Endodermal cell (in vitro differentiated cells): Measurements from ENCODE around the gene TRIM60. TPM values are rescaled to one million over a fixed set of nuclear protein-coding genes. Genes with fewer than 3 reads are reported as not detected.
"Not testable (repeated sequence)": the region's sequence is repeated elsewhere in the genome, so short reads cannot be mapped to it uniquely, and the experiment has no call there.

Source experiments
- DNase-seq: peaks from one replicate; pipeline ENCODE4 v3.0.0-alpha.2; 2017
- H3K27ac ChIP-seq: 2 replicates; pipeline ENCODE4 v1.5.1; 2013; ENCODE audit warnings: mild to moderate bottlenecking, low read depth, low read length, moderate library complexity
- H3K27me3 ChIP-seq: 2 replicates; pipeline ENCODE4 v1.6.1; 2013; ENCODE audit warnings: mild to moderate bottlenecking, low read length, moderate library complexity; ENCODE audit not compliant: insufficient read depth, control insufficient read depth, poor library complexity, severe bottlenecking
- H3K36me3 ChIP-seq: 2 replicates; pipeline ENCODE4 v1.7.0; 2013; ENCODE audit warnings: mild to moderate bottlenecking, low read length, moderate library complexity; ENCODE audit not compliant: control insufficient read depth, insufficient read depth
- H3K4me1 ChIP-seq: one replicate; pipeline ENCODE4 v1.7.0; 2013; ENCODE audit warnings: low read length; ENCODE audit not compliant: control insufficient read depth, insufficient read depth
- H3K4me3 ChIP-seq: 2 replicates; pipeline ENCODE4 v1.5.1; 2013; ENCODE audit warnings: mild to moderate bottlenecking, low read length, moderate library complexity
- H3K9ac ChIP-seq: 2 replicates; pipeline ENCODE4 v1.6.1; 2013; ENCODE audit warnings: mild to moderate bottlenecking, low read length, moderate library complexity; ENCODE audit not compliant: poor library complexity, severe bottlenecking; ENCODE audit errors: extremely low read depth
- H3K9me3 ChIP-seq: 2 replicates; pipeline ENCODE4 v1.6.1; 2013; ENCODE audit warnings: mild to moderate bottlenecking, low read length, moderate library complexity; ENCODE audit not compliant: control insufficient read depth
- H3K27ac Mint-ChIP-seq: 2 replicates; pipeline ENCODE4 v1.8.0; 2020; ENCODE audit warnings: mixed read lengths
- H3K27me3 Mint-ChIP-seq: 2 replicates; pipeline ENCODE4 v1.8.0; 2021; ENCODE audit warnings: mild to moderate bottlenecking, mixed read lengths; ENCODE audit not compliant: insufficient read depth
- H3K36me3 Mint-ChIP-seq: 2 replicates; pipeline ENCODE4 v1.8.0; 2020; ENCODE audit warnings: low read depth, mixed read lengths
- H3K4me1 Mint-ChIP-seq: 2 replicates; pipeline ENCODE4 v1.8.0; 2020; ENCODE audit warnings: mixed read lengths
- H3K4me3 Mint-ChIP-seq: 2 replicates; pipeline ENCODE4 v1.8.0; 2020; ENCODE audit warnings: mild to moderate bottlenecking, moderate library complexity, mixed read lengths
- H3K9me3 Mint-ChIP-seq: 2 replicates; pipeline ENCODE4 v1.8.0; 2020; ENCODE audit warnings: mild to moderate bottlenecking, mixed read lengths
- WGBS, 2 experiments: methylation state at CpG; one replicate each; pipeline versions ENCODE4 v1.1.5 to v1.1.7; 2013; ENCODE audit warnings: missing lambda C conversion rate in 2 of 2, mixed read lengths in 1 of 2; ENCODE audit not compliant: insufficient coverage in 1 of 2, insufficient read length in 1 of 2; 5-methylcytosine and 5-hydroxymethylcytosine counted together
- long read RNA-seq, 4 experiments: library from polyadenylated mRNA in 2 of 4; library from RNA in 1 of 4; library from capped mRNA in 1 of 4; stranded (forward) in 3 of 4; unstranded in 1 of 4; transcript quantifications; one replicate each; pipeline ENCODE4 v2.0.0, GENCODE V29; 2020 to 2021; ENCODE audit warnings: inconsistent platforms in 1 of 4
- polyA plus RNA-seq, 2 experiments: library from polyadenylated mRNA; stranded (reverse); fragments of 50-300 nt; gene quantifications; one replicate each; pipeline ENCODE4 v1.2.3, GENCODE V29; 2013
- total RNA-seq, 2 donors: library from RNA; stranded (reverse); fragmentation: NEBNext Ultra II Directional in 1 of 2; extraction: Animal tissue kit (Norgen Biotek cat#: 25700) in 1 of 2; gene quantifications; 2 replicates in 1 of 2; 3 replicates in 1 of 2; pipeline ENCODE4 v1.2.1, GENCODE V29; 2021
- TF ChIP-seq, protein P1 (sequence below): fragments of 200-600 bp; sonication (generic); conservative IDR thresholded peaks from 2 replicates; pipeline ENCODE4 v1.5.0; 2021; ENCODE audit warnings: antibody characterized with exemption, mild to moderate bottlenecking

The TRIM60 gene
- not detected for total RNA-seq
- not detected for polyA plus RNA-seq (2013, experiment 1 of 2)
- not detected for polyA plus RNA-seq (2013, experiment 2 of 2)
- long read RNA-seq, experiment 1 = 0 reads
- long read RNA-seq, experiment 2 = 0 reads
- long read RNA-seq, experiment 3 = 0 reads
- long read RNA-seq, experiment 4 = 0 reads

DNA sequence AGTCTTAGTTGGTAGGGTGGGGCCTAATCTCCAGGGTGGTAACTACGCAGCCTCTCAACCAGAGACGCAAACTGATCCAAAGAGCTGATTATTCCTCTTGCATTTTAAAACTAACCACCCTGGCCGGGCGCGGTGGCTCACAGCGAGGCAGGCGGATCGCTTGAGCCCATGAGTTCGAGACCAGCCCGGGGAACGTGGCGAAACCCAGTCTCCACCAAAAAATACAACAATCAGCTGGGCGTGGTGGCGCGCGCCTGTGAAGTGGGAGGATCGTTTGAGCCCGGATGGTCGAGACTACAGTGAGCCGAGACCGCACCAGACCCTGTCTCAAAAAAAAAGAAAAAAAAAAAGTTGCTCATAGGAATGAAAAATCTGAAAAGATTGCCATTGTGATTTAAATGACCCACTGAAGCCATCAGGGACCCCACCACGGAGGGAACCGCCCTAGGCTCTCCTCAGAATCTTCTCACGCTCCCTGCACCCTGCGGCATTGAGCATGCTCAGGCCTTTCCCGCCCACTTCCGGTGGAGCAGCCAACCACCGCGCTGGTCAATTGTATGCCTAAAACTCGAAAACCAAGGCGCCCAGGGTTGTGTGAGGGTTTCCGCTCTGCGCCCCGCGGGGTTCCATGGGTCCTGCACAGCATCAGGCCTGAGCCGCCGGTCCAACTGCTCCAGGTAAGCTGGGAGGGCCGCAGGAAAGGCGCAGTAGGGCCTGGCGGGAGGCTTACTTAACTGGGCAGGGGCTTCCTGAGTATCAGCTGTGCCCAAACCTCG is at the start of gene TRIM60:
Gene TRIM60 (plus strand): TSS at position 564 of the 776 bp plus-strand sequence. CDS start 8,074 bp downstream, outside the sequence.
- no peak within 1 kb of the TSS for H3K4me3 Mint-ChIP-seq
- TF ChIP-seq, protein P1, sequence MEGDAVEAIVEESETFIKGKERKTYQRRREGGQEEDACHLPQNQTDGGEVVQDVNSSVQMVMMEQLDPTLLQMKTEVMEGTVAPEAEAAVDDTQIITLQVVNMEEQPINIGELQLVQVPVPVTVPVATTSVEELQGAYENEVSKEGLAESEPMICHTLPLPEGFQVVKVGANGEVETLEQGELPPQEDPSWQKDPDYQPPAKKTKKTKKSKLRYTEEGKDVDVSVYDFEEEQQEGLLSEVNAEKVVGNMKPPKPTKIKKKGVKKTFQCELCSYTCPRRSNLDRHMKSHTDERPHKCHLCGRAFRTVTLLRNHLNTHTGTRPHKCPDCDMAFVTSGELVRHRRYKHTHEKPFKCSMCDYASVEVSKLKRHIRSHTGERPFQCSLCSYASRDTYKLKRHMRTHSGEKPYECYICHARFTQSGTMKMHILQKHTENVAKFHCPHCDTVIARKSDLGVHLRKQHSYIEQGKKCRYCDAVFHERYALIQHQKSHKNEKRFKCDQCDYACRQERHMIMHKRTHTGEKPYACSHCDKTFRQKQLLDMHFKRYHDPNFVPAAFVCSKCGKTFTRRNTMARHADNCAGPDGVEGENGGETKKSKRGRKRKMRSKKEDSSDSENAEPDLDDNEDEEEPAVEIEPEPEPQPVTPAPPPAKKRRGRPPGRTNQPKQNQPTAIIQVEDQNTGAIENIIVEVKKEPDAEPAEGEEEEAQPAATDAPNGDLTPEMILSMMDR = no peak
- DNase-seq = no peak
- H3K36me3 Mint-ChIP-seq = no peaks in the 10 kb centered on the region
- H3K9ac ChIP-seq = no peak within 1 kb of the TSS
- H3K36me3 ChIP-seq = no peaks in the 10 kb centered on the region
- no peaks in the 10 kb centered on the region for H3K4me1 Mint-ChIP-seq
- no peaks in the 10 kb centered on the region for H3K9me3 ChIP-seq
- H3K27ac Mint-ChIP-seq = no peak within 1 kb of the TSS
- no peaks in the 10 kb centered on the region for H3K27me3 Mint-ChIP-seq
- no peaks in the 10 kb centered on the region for H3K4me1 ChIP-seq
- no peaks in the 10 kb centered on the region for H3K9me3 Mint-ChIP-seq
- H3K27ac ChIP-seq = no peak within 1 kb of the TSS
- H3K27me3 ChIP-seq = no peaks in the 10 kb centered on the region
- H3K4me3 ChIP-seq = no peak within 1 kb of the TSS
- WGBS, 2 experiments = 97 to 98% methylated on average over 26 to 41 of the region's 41 CpGs

DNA sequence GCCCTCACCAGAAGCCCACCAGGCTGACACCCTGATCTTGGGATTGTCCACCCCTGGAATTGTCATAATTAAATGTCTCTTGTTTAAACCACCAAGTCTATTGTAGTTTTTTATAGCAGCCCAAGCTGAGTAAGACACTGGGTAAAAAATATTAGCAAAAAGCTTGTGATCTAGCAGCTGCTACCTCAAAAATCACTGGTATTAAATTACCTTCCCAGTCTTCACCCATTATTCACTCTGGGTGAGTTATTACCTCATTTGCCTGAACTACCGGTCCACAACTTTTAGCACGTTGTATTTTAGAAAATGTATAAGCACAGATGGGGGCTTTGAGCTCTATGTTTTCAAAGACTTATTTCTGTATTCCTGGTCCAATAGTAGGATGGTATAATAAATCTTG is 42.3 kb upstream of the TRIM60 start:
- no peaks in the 10 kb centered on the region for H3K36me3 ChIP-seq
- no peak for DNase-seq
- no peaks in the 10 kb centered on the region for H3K27me3 ChIP-seq
- H3K27ac ChIP-seq = no peak overlapping the region
- TF ChIP-seq, protein P1 = no peak
- H3K4me1 ChIP-seq = peaks cover 3% of the 10 kb centered on the region
- H3K9me3 ChIP-seq = no peaks in the 10 kb centered on the region
- Mint-ChIP-seq H3K27ac (no peak overlapping the region), H3K4me1 (peaks cover 20% of the 10 kb centered on the region), H3K27me3 (peaks cover 4% of the 10 kb centered on the region), H3K4me3 (no peak overlapping the region), H3K36me3 (no peaks in the 10 kb centered on the region), H3K9me3 (no peaks in the 10 kb centered on the region)
- 90% methylated on average over 2 of the region's 2 CpGs; no CpG with 5 or more reads in 1 of the 2 experiments for WGBS, 2 experiments
- H3K4me3 ChIP-seq = no peak overlapping the region
- H3K9ac ChIP-seq = no peak overlapping the region

DNA sequence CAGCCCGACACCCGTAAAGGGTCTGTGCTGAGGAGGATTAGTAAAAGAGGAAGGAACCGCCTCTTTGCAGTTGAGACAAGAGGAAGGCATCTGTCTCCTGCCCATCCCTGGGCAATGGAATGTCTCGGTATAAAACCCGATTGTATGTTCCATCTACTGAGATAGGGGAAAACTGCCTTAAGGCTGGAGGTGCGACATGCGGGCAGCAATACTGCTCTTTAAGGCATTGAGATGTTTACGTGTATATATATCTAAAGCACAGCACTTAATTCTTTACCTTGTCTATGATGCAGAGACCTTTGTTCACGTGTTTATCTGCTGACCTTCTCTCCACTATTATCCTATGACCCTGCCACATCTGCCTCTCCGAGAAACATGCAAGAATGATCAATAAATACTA is 41.0 kb upstream of the TRIM60 start:
- not testable (repeated sequence) for H3K36me3 ChIP-seq, H3K27me3 Mint-ChIP-seq, H3K9me3 ChIP-seq, H3K4me3 Mint-ChIP-seq, H3K4me3 ChIP-seq, H3K9ac ChIP-seq, H3K27ac ChIP-seq, DNase-seq, H3K27me3 ChIP-seq, H3K36me3 Mint-ChIP-seq, H3K27ac Mint-ChIP-seq, H3K4me1 ChIP-seq, H3K9me3 Mint-ChIP-seq
- peaks cover 23% of the 10 kb centered on the region for H3K4me1 Mint-ChIP-seq
- 90 to 93% methylated on average over 2 to 10 of the region's 10 CpGs for WGBS, 2 experiments

DNA sequence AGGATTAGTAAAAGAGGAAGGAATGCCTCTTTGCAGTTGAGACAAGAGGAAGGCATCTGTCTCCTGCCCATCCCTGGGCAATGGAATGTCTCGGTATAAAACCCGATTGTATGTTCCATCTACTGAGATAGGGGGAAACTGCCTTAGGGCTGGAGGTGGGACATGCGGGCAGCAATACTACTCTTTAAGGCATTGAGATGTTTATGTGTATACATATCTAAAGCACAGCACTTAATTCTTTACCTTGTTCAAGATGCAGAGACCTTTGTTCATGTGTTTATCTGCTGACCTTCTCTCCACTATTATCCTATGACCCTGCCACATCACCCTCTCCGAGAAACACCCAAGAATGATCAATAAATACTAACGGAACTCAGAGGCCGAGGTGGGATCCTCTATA is 35.7 kb upstream of the TRIM60 start:
- not testable (repeated sequence) for H3K27me3 Mint-ChIP-seq, H3K36me3 ChIP-seq, H3K9ac ChIP-seq, H3K4me1 Mint-ChIP-seq, H3K4me3 ChIP-seq, H3K27ac ChIP-seq, H3K36me3 Mint-ChIP-seq, H3K4me1 ChIP-seq, H3K27ac Mint-ChIP-seq, H3K9me3 Mint-ChIP-seq, H3K9me3 ChIP-seq, DNase-seq, H3K4me3 Mint-ChIP-seq
- H3K27me3 ChIP-seq = peaks cover 10% of the 10 kb centered on the region
- 92 to 96% methylated on average over 2 to 5 of the region's 6 CpGs for WGBS, 2 experiments
